Heart left ventricle (tissue), 13 donors: ENCODE results near the gene NEU3.

ENCODE experiments used
- CTCF ChIP-seq, 12 donors: fragments of 200-600 bp; sonication (generic) in 4 of 12; IDR thresholded peaks; one replicate each; pipeline versions ENCODE4 v1.5.0 to v1.8.0; 2018 to 2022; ENCODE audit warnings: antibody characterized with exemption in 12 of 12, mild to moderate bottlenecking in 5 of 12
- POLR2A ChIP-seq, 2 donors: fragments of 450-650 bp; IDR thresholded peaks; one replicate each; pipeline ENCODE4 v1.6.1; 2017; ENCODE audit warnings: antibody characterized with exemption in 2 of 2, mild to moderate bottlenecking in 2 of 2, moderate library complexity in 2 of 2
- donor health status: ischemic (EF 13 %, LVEDD 7.1; RV severe dilation, severe dysfunction).
- donor health status: DM: no; HTN: yes; CAD: no.
- donor health status: DM: no; HTN: no; CAD: no.
- donor health status: ischemic (EF 25% LVEDD 6.9; RV normal size, moderate dysfunction).
- donor health status: ischemic (EF 25% LVEDD 5.7; RV mildly dilated, moderate dysfunction).
- donor health status: ischemic (EF 35%, LVEDD 5.7; RV mildly dilated, moderate dysfunction).
- donor health status: nonischemic (EF 11% LVEDD 7.7; RV severe dilation, severe dysfunction).
- donor health status: DM: yes; HTN: yes; CAD: no.
- donor health status: PGD.
- donor health status: ischemic (EF 29% LVEDD 5.4; RV normal size, mild dysfunction).
- donor health status: nonischemic (EF 23%, LVEDD 6.1; RV moderate dilation, normal function).

GRCh38 chr11:74990941-74991340 is 2.2 kb downstream of the NEU3 start:
- no peak for TF ChIP-seq CTCF (IDR thresholded peaks at IDR 0.05)
- TF ChIP-seq POLR2A (IDR thresholded peaks at IDR 0.05), result no peak
